Keratinocyte (primary cell): ENCODE data around the gene SELENOF. TPM values are rescaled to one million over a fixed set of nuclear protein-coding genes. Genes with fewer than 3 reads are reported as not detected.

Experiments
- DNase-seq: peaks from one replicate; pipeline ENCODE4 v3.0.0-alpha.2; 2011; ENCODE audit warnings: low read depth, missing footprints, low spot score
- FAIRE-seq: peaks from 2 replicates; lab custom pipeline; 2011; peaks lifted over from hg19 to GRCh38; lab: Jason Lieb, UNC
- H2AFZ ChIP-seq: 2 replicates; pipeline ENCODE4 v1.6.0; 2012; ENCODE audit warnings: low read length, control low read depth, inconsistent platforms; ENCODE audit not compliant: control insufficient read depth
- H3K27ac ChIP-seq: 2 replicates; pipeline ENCODE4 v1.5.1; 2011; ENCODE audit warnings: low read length; ENCODE audit not compliant: control insufficient read depth, insufficient read depth
- H3K27me3 ChIP-seq: 3 replicates; pipeline ENCODE4 v1.6.0; 2011; ENCODE audit warnings: low read length; ENCODE audit not compliant: control insufficient read depth, insufficient read depth; ENCODE audit errors: extremely low read depth
- H3K36me3 ChIP-seq, 2 experiments: 2 replicates in 1 of 2; 3 replicates in 1 of 2; pipeline ENCODE4 v1.5.1; 2011; ENCODE audit warnings: low read length in 2 of 2, mild to moderate bottlenecking in 1 of 2; ENCODE audit not compliant: control insufficient read depth in 2 of 2, insufficient read depth in 2 of 2; ENCODE audit errors: extremely low read depth in 1 of 2
- H3K4me1 ChIP-seq: 3 replicates; pipeline ENCODE4 v1.5.1; 2011; ENCODE audit warnings: low read length; ENCODE audit not compliant: control insufficient read depth, insufficient read depth; ENCODE audit errors: extremely low read depth
- H3K4me2 ChIP-seq: 3 replicates; pipeline ENCODE4 v1.6.0; 2011; ENCODE audit warnings: low read depth, low read length; ENCODE audit not compliant: control insufficient read depth, insufficient read depth; ENCODE audit errors: extremely low read depth
- H3K4me3 ChIP-seq, 3 experiments: fragments of 200-600 bp in 1 of 3; sonication (generic) in 1 of 3; 2 replicates in 2 of 3; 3 replicates in 1 of 3; pipeline ENCODE4 v1.5.1; 2011 to 2016; ENCODE audit warnings: low read length in 3 of 3, mild to moderate bottlenecking in 3 of 3, control low read depth in 2 of 3, inconsistent platforms in 1 of 3, low read depth in 1 of 3, mixed read lengths in 1 of 3, mixed run types in 1 of 3, moderate library complexity in 1 of 3; ENCODE audit not compliant: control insufficient read depth in 2 of 3, insufficient read depth in 2 of 3; ENCODE audit errors: extremely low read depth in 1 of 3
- H3K79me2 ChIP-seq: 2 replicates; pipeline ENCODE4 v1.6.0; 2012; ENCODE audit warnings: low read length; ENCODE audit not compliant: control insufficient read depth, insufficient read depth
- H3K9ac ChIP-seq: 3 replicates; pipeline ENCODE4 v1.6.0; 2011; ENCODE audit warnings: low read length; ENCODE audit not compliant: control insufficient read depth, insufficient read depth; ENCODE audit errors: extremely low read depth
- H3K9me1 ChIP-seq: 3 replicates; pipeline ENCODE4 v1.6.0; 2011; ENCODE audit warnings: low read length; ENCODE audit not compliant: control insufficient read depth, insufficient read depth; ENCODE audit errors: extremely low read depth
- H3K9me3 ChIP-seq: 2 replicates; pipeline ENCODE4 v1.5.1; 2012; ENCODE audit warnings: low read depth, low read length; ENCODE audit not compliant: control insufficient read depth
- H4K20me1 ChIP-seq: 3 replicates; pipeline ENCODE4 v1.6.0; 2011; ENCODE audit warnings: low read length; ENCODE audit not compliant: control insufficient read depth, insufficient read depth; ENCODE audit errors: extremely low read depth
- CTCF ChIP-seq, 3 experiments: IDR thresholded peaks in 1 of 3; conservative IDR thresholded peaks in 1 of 3; optimal IDR thresholded peaks in 1 of 3; 2 replicates in 2 of 3; 3 replicates in 1 of 3; pipeline versions ENCODE3 to v1.5.1; 2011; ENCODE audit warnings: low read length in 3 of 3, mild to moderate bottlenecking in 3 of 3, moderate library complexity in 2 of 3, control low read depth in 1 of 3, inconsistent platforms in 1 of 3; ENCODE audit not compliant: insufficient read depth in 2 of 3; ENCODE audit errors: extremely low read depth in 1 of 3
- EZH2 ChIP-seq: IDR thresholded peaks from one replicate; pipeline ENCODE4 v1.6.1; 2012; ENCODE audit warnings: inconsistent platforms, mild to moderate bottlenecking, low read length, moderate library complexity
- dilution Hi-C: fragments of 300-500 bp; cut with MboI; formaldehyde crosslinking; loops from one replicate; pipeline ENCODE4 v1.7.0; 2020; ENCODE audit warnings: low sequenced_read_pairs; ENCODE audit not compliant: extremely low pct_ligation_motif_present
- polyA plus RNA-seq, 5 experiments: library from polyadenylated mRNA; depleted of rRNA in 3 of 5; stranded (reverse) in 3 of 5; stranded (forward) in 1 of 5; unstranded in 1 of 5; fragments of >200 nt; gene quantifications; 1 replicate in 1 of 5; 2 replicates in 3 of 5; 3 replicates in 1 of 5; pipeline versions ENCODE4 v1.2.1 to v1.2.3, GENCODE V29; 2011 to 2012; ENCODE audit warnings: missing spikeins in 2 of 5, low read depth in 1 of 5, low replicate concordance in 1 of 5

SELENOF gene
- polyA plus RNA-seq, 1 donor (not counting 4 experiments of a cell fraction or from before 2014, with no cell fraction given) = 246 TPM

- Histone ChIP-seq H3K4me3 (no peak overlapping the region), H2AFZ (no peak overlapping the region), H3K4me2 (no peak overlapping the region), H3K9me3 (no peaks in the 10 kb centered on the region), H3K79me2 (no peaks in the 10 kb centered on the region), H3K27me3 (no peaks in the 10 kb centered on the region), H3K9ac (no peak overlapping the region), H3K27ac (no peak overlapping the region), H3K9me1 (no peaks in the 10 kb centered on the region), H4K20me1 (no peaks in the 10 kb centered on the region), H3K4me1 (no peaks in the 10 kb centered on the region), H3K36me3 (no peaks in the 10 kb centered on the region)
- peak; percentile 84 for FAIRE-seq
- dilution Hi-C loops = no loop called here
- no peak for TF ChIP-seq EZH2
- peak; percentile 64 to 65 (median 64) for TF ChIP-seq CTCF (optimal IDR thresholded peaks at IDR 0.05 in 1 of 3, IDR thresholded peaks at IDR 0.05 in 1 of 3, conservative IDR thresholded peaks at IDR 0.05 in 1 of 3; ENCODE audit: extremely low read depth in 1 of 3, insufficient read depth in 2 of 3, low read length in 3 of 3)
- DNase-seq = peak; percentile 66
Measured at GRCh38 chr1:86833461-86834215, 80.3 kb downstream of the SELENOF start.

GRCh38 chr1:86832433-86832832, 81.5 kb downstream of the SELENOF start:
- H3K27ac ChIP-seq = no peak overlapping the region
- H3K4me1 ChIP-seq = no peaks in the 10 kb centered on the region
- H3K27me3 ChIP-seq = no peaks in the 10 kb centered on the region
- H3K9me1 ChIP-seq = no peaks in the 10 kb centered on the region
- H3K79me2 ChIP-seq = no peaks in the 10 kb centered on the region
- no peak for FAIRE-seq
- no peak overlapping the region for H2AFZ ChIP-seq
- H3K9me3 ChIP-seq = no peaks in the 10 kb centered on the region
- dilution Hi-C loops = no loop called here
- H3K36me3 ChIP-seq = no peaks in the 10 kb centered on the region
- no peaks in the 10 kb centered on the region for H4K20me1 ChIP-seq
- no peak for DNase-seq
- no peak overlapping the region for H3K4me3 ChIP-seq
- no peak overlapping the region for H3K4me2 ChIP-seq
- H3K9ac ChIP-seq = no peak overlapping the region
- TF ChIP-seq CTCF (optimal IDR thresholded peaks at IDR 0.05 in 1 of 3, IDR thresholded peaks at IDR 0.05 in 1 of 3, conservative IDR thresholded peaks at IDR 0.05 in 1 of 3; ENCODE audit: extremely low read depth in 1 of 3, insufficient read depth in 2 of 3, low read length in 3 of 3) (no peak), EZH2 (no peak)
